Measurements from ENCODE around the gene CALD1.

CALD1 gene

DNA sequence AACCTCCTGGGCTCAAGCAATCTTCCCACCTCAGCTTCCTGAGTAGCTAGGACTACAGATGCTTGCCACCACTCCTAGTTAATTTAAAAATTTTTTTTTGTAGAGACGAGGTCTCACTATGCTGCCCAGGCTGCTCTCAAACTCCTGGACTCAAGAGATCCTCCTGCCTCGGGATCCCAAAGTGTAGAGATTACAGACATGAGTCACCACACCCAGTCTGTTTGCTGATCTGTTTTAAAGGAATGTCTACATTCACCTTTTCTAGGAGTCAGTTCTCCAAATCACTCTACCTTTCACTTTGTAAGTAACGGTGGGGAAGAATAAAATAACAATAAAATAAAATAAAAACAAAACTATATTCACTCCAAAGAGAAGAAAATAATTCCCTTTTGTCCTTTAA, 120.3 kb downstream of the CALD1 start:
- ATAC-seq, result peak; percentile 54
- no peak for TF ChIP-seq ZNF565 (CRISPR knock-in tag; conservative IDR thresholded peaks at IDR 0.05; ENCODE audit: low read depth)
- no peak for TF ChIP-seq ISL1 (CRISPR knock-in tag; IDR thresholded peaks at IDR 0.05)
- TF ChIP-seq, protein P1, sequence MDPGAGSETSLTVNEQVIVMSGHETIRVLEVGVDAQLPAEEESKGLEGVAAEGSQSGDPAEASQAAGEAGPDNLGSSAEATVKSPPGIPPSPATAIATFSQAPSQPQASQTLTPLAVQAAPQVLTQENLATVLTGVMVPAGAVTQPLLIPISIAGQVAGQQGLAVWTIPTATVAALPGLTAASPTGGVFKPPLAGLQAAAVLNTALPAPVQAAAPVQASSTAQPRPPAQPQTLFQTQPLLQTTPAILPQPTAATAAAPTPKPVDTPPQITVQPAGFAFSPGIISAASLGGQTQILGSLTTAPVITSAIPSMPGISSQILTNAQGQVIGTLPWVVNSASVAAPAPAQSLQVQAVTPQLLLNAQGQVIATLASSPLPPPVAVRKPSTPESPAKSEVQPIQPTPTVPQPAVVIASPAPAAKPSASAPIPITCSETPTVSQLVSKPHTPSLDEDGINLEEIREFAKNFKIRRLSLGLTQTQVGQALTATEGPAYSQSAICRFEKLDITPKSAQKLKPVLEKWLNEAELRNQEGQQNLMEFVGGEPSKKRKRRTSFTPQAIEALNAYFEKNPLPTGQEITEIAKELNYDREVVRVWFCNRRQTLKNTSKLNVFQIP (CRISPR knock-in tag; IDR thresholded peaks at IDR 0.05; ENCODE audit: borderline replicate concordance, low read depth), result no peak

- TF ChIP-seq CSRNP3 (CRISPR knock-in tag; IDR thresholded peaks at IDR 0.05), result no peak
- TF ChIP-seq ZNF70 (CRISPR knock-in tag; IDR thresholded peaks at IDR 0.05), result no peak
- no peak for TF ChIP-seq PPARA (CRISPR knock-in tag; IDR thresholded peaks at IDR 0.05; ENCODE audit: borderline replicate concordance)
- TF ChIP-seq ZNF8 (CRISPR knock-in tag; IDR thresholded peaks at IDR 0.05), result no peak; the same call in 1 of the 2 replicates
- no peak for TF ChIP-seq CSDC2 (CRISPR knock-in tag; IDR thresholded peaks at IDR 0.05)
- TF ChIP-seq, protein P2, sequence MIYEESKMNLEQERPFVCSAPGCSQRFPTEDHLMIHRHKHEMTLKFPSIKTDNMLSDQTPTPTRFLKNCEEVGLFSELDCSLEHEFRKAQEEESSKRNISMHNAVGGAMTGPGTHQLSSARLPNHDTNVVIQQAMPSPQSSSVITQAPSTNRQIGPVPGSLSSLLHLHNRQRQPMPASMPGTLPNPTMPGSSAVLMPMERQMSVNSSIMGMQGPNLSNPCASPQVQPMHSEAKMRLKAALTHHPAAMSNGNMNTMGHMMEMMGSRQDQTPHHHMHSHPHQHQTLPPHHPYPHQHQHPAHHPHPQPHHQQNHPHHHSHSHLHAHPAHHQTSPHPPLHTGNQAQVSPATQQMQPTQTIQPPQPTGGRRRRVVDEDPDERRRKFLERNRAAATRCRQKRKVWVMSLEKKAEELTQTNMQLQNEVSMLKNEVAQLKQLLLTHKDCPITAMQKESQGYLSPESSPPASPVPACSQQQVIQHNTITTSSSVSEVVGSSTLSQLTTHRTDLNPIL (CRISPR knock-in tag; IDR thresholded peaks at IDR 0.05; ENCODE audit: low read depth), result no peak
- no peak for TF ChIP-seq RARB (CRISPR knock-in tag; IDR thresholded peaks at IDR 0.05)
- no peak for TF ChIP-seq SNAI2 (CRISPR knock-in tag; IDR thresholded peaks at IDR 0.05)
- no peak for TF ChIP-seq ZNF565 (CRISPR knock-in tag; conservative IDR thresholded peaks at IDR 0.05; ENCODE audit: low read depth)
- TF ChIP-seq, protein P1 (CRISPR knock-in tag; IDR thresholded peaks at IDR 0.05; ENCODE audit: borderline replicate concordance, low read depth), result no peak
- no peak for TF ChIP-seq TOX (CRISPR knock-in tag; IDR thresholded peaks at IDR 0.05; ENCODE audit: borderline replicate concordance)
- no peak for TF ChIP-seq ZFP3 (CRISPR knock-in tag; IDR thresholded peaks at IDR 0.05)
- no peak for TF ChIP-seq OSR1 (CRISPR knock-in tag; IDR thresholded peaks at IDR 0.05)
- TF ChIP-seq BACH2 (CRISPR knock-in tag; IDR thresholded peaks at IDR 0.05; ENCODE audit: borderline replicate concordance), result no peak
- TF ChIP-seq, protein P3, sequence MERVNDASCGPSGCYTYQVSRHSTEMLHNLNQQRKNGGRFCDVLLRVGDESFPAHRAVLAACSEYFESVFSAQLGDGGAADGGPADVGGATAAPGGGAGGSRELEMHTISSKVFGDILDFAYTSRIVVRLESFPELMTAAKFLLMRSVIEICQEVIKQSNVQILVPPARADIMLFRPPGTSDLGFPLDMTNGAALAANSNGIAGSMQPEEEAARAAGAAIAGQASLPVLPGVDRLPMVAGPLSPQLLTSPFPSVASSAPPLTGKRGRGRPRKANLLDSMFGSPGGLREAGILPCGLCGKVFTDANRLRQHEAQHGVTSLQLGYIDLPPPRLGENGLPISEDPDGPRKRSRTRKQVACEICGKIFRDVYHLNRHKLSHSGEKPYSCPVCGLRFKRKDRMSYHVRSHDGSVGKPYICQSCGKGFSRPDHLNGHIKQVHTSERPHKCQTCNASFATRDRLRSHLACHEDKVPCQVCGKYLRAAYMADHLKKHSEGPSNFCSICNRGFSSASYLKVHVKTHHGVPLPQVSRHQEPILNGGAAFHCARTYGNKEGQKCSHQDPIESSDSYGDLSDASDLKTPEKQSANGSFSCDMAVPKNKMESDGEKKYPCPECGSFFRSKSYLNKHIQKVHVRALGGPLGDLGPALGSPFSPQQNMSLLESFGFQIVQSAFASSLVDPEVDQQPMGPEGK (CRISPR knock-in tag; IDR thresholded peaks at IDR 0.05; ENCODE audit: borderline replicate concordance), result no peak
- no peak for ATAC-seq
Observed at GRCh38 chr7:134900166-134900982, 120.9 kb downstream of the CALD1 start.

DNA sequence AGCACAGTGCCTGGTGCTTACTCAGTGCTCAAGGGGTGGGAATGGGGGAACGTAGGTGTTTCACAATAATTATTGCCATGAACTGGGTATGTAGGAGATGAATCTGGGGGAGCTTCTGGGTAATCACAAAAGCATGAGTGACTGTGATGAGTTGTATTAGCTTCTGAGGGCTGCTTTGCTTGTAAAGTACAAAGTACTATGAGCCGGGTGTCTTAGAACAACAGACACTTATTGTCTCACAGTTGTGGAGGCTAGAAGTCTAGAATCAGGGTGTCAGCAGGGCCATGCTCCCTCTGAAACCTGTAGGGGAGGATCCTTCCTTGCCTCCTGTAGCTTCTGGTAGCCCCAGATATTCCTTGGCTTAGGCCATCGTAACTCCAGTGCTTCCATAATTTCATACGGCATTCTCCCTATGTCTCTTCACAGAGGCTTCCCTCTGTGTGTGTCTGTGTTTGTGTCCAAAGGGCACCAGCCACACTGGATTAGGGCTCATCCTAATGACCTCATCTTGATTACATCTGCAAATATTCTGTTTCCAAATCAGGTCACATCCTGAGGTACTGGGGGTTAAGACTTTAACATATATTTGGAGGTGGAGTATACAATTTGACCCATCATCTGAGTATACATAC, 122.1 kb downstream of the CALD1 start:
- TF ChIP-seq ZFP3 (CRISPR knock-in tag; IDR thresholded peaks at IDR 0.05) (no peak), ZC3H10 (CRISPR knock-in tag; IDR thresholded peaks at IDR 0.05) (no peak), TCF4 (CRISPR knock-in tag; IDR thresholded peaks at IDR 0.05; ENCODE audit: borderline replicate concordance) (no peak), RARB (CRISPR knock-in tag; IDR thresholded peaks at IDR 0.05) (no peak)
- no peak for ATAC-seq

DNA sequence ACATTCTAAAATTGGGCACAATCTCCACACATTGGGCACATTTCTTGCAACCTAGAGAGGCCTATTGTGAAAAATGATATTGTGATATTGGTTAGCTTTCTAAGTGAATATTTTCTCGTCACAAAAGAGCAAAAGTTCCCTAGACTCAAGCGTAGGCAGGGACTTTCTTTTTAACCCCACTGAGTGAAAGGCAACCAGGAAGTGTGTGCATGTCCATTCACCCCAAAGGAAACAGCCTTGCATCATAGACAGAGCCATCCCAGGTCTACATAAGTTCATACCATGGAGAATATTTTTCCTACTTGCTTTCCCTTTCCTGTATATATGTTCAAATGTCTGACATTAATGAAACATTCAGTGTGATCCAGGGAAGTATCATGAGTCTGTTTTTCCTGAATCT, 122.6 kb downstream of the CALD1 start:
- ATAC-seq, result no peak
- TF ChIP-seq, protein P1 (CRISPR knock-in tag; IDR thresholded peaks at IDR 0.05; ENCODE audit: borderline replicate concordance, low read depth), result no peak
- TF ChIP-seq ZNF565 (CRISPR knock-in tag; conservative IDR thresholded peaks at IDR 0.05; ENCODE audit: low read depth) (no peak), ZFP30 (CRISPR knock-in tag; IDR thresholded peaks at IDR 0.05) (no peak), ZC3H10 (CRISPR knock-in tag; IDR thresholded peaks at IDR 0.05) (no peak), RARB (CRISPR knock-in tag; IDR thresholded peaks at IDR 0.05) (no peak), SNAI2 (CRISPR knock-in tag; IDR thresholded peaks at IDR 0.05) (no peak), ESRRG (CRISPR knock-in tag; IDR thresholded peaks at IDR 0.05) (no peak), BACH2 (CRISPR knock-in tag; IDR thresholded peaks at IDR 0.05; ENCODE audit: borderline replicate concordance) (no peak), TSHZ2 (CRISPR knock-in tag; IDR thresholded peaks at IDR 0.05) (no peak), ISL1 (CRISPR knock-in tag; IDR thresholded peaks at IDR 0.05) (no peak), TOX (CRISPR knock-in tag; IDR thresholded peaks at IDR 0.05; ENCODE audit: borderline replicate concordance) (no peak), ZFP3 (CRISPR knock-in tag; IDR thresholded peaks at IDR 0.05) (no peak)

All from SK-N-SH treated with all-trans-retinoic acid at 6 μM for 48 hours (cell line).